Endothelial cell of umbilical vein (primary cell): ENCODE results near the gene KRTAP5-1. TPM values are rescaled to one million over a fixed set of nuclear protein-coding genes. Genes with fewer than 3 reads are reported as not detected.
A peak's percentile ranks its signal among the peaks of the same experiment; 100 is the strongest.

Experiments used
- BruUV-seq: library from RNA; stranded (reverse); fragments of 400-500 nt; replicated peaks from 2 replicates; lab custom pipeline; 2021; lab: Mats Ljungman, UMichigan
- CTCF ChIA-PET: fragments of 300-600, 350-600 bp; sonication (Branson Sonifier 250); formaldehyde crosslinking; loops from one replicate; lab custom pipeline; 2021; ENCODE audit warnings: antibody characterized with exemption, inconsistent platforms; lab: Charles Lee
- POLR2A ChIA-PET: fragments of 300-600, 350-600 bp; sonication (Branson Sonifier 250); formaldehyde crosslinking; loops from one replicate; lab custom pipeline; 2021; ENCODE audit warnings: antibody characterized with exemption, inconsistent platforms; lab: Charles Lee
- DNase-seq: peaks from one replicate; pipeline ENCODE4 v3.0.0-alpha.2; 2011; ENCODE audit warnings: low read depth, low spot score
- FAIRE-seq: peaks from 2 replicates; lab custom pipeline; 2011; peaks lifted over from hg19 to GRCh38; lab: Jason Lieb, UNC
- H2AFZ ChIP-seq: 2 replicates; pipeline ENCODE4 v1.6.0; 2012; ENCODE audit warnings: low read depth, low read length, control low read depth, inconsistent platforms
- H3K27ac ChIP-seq: 2 replicates; pipeline ENCODE4 v1.5.1; 2011; ENCODE audit warnings: low read depth, mild to moderate bottlenecking, control low read depth, low read length, moderate library complexity; ENCODE audit not compliant: insufficient read depth
- H3K27me3 ChIP-seq, 2 experiments: 2 replicates each; pipeline versions ENCODE4 v1.6.0 to v1.6.1; 2011; ENCODE audit warnings: low read length in 2 of 2, mixed read lengths in 1 of 2; ENCODE audit not compliant: control insufficient read depth in 2 of 2, insufficient read depth in 2 of 2
- H3K36me3 ChIP-seq, 2 experiments: 2 replicates in 1 of 2; 3 replicates in 1 of 2; pipeline ENCODE4 v1.5.1; 2011; ENCODE audit warnings: low read length in 2 of 2, mild to moderate bottlenecking in 1 of 2, moderate library complexity in 1 of 2; ENCODE audit not compliant: control insufficient read depth in 2 of 2, insufficient read depth in 2 of 2; ENCODE audit errors: extremely low read depth in 1 of 2
- H3K4me1 ChIP-seq: 3 replicates; pipeline ENCODE4 v1.5.1; 2011; ENCODE audit warnings: mild to moderate bottlenecking, low read length; ENCODE audit not compliant: control insufficient read depth, insufficient read depth; ENCODE audit errors: extremely low read depth
- H3K4me2 ChIP-seq: 2 replicates; pipeline ENCODE4 v1.6.1; 2011; ENCODE audit warnings: low read length, control low read depth, mixed read lengths; ENCODE audit not compliant: insufficient read depth
- H3K4me3 ChIP-seq, 3 experiments: fragments of 200-600 bp in 1 of 3; sonication (generic), shearing (Covaris generic) in 1 of 3; replicated peaks in 1 of 3; 2 replicates each; pipeline ENCODE4 v1.5.1; 2011 to 2016; ENCODE audit warnings: control low read depth in 3 of 3, low read length in 3 of 3, mild to moderate bottlenecking in 2 of 3, inconsistent platforms in 1 of 3, low read depth in 1 of 3, moderate library complexity in 1 of 3; ENCODE audit not compliant: insufficient read depth in 1 of 3
- H3K79me2 ChIP-seq: 2 replicates; pipeline ENCODE4 v1.6.0; 2012; ENCODE audit warnings: low read length, inconsistent platforms; ENCODE audit not compliant: control insufficient read depth, insufficient read depth
- H3K9ac ChIP-seq: replicated peaks from 2 replicates; pipeline ENCODE3; 2011; ENCODE audit warnings: low read length, control low read depth; ENCODE audit not compliant: insufficient read depth; ENCODE audit errors: extremely low read depth
- H3K9me1 ChIP-seq: replicated peaks from 3 replicates; pipeline ENCODE4 v1.6.0; 2011; ENCODE audit warnings: mild to moderate bottlenecking, low read length; ENCODE audit not compliant: control insufficient read depth, insufficient read depth; ENCODE audit errors: extremely low read depth
- H3K9me3 ChIP-seq: replicated peaks from 2 replicates; pipeline ENCODE4 v1.5.1; 2012; ENCODE audit warnings: low read length, inconsistent platforms; ENCODE audit not compliant: control insufficient read depth, insufficient read depth
- H4K20me1 ChIP-seq: replicated peaks from 2 replicates; pipeline ENCODE3; 2011; ENCODE audit warnings: mild to moderate bottlenecking, low read length; ENCODE audit not compliant: control insufficient read depth, insufficient read depth; ENCODE audit errors: extremely low read depth
- EZH2 ChIP-seq: IDR thresholded peaks from 2 replicates; pipeline ENCODE4 v1.6.1; 2012; ENCODE audit warnings: borderline replicate concordance, low read depth, mild to moderate bottlenecking, moderate library complexity, low read length, inconsistent platforms; ENCODE audit not compliant: severe bottlenecking
- FOS ChIP-seq: IDR thresholded peaks from 2 replicates; pipeline ENCODE4 v1.6.1; 2011; ENCODE audit warnings: mild to moderate bottlenecking, low read length, moderate library complexity, borderline replicate concordance; ENCODE audit not compliant: insufficient read depth
- GATA2 ChIP-seq: IDR thresholded peaks from 2 replicates; pipeline ENCODE4 v1.7.0; 2011; ENCODE audit warnings: low read depth, mild to moderate bottlenecking, moderate library complexity, mixed read lengths, low read length; ENCODE audit not compliant: insufficient read length, insufficient read depth
- JUN ChIP-seq: IDR thresholded peaks from 2 replicates; pipeline ENCODE4 v1.6.1; 2011; ENCODE audit warnings: borderline replicate concordance, low read depth; ENCODE audit not compliant: insufficient read length, insufficient read depth
- MYC ChIP-seq: IDR thresholded peaks from one replicate; pipeline ENCODE4 v1.6.1; 2011; ENCODE audit warnings: mild to moderate bottlenecking, low read depth, low read length
- POLR2A ChIP-seq: IDR thresholded peaks from 2 replicates; pipeline ENCODE4 v1.6.1; 2012; ENCODE audit warnings: low read depth, mild to moderate bottlenecking, control low read depth, low read length
- POLR2AphosphoS5 ChIP-seq: IDR thresholded peaks from 2 replicates; pipeline ENCODE4 v1.6.1; 2012; ENCODE audit warnings: low read depth, mild to moderate bottlenecking, control low read depth, low read length, moderate library complexity; ENCODE audit not compliant: insufficient read depth
- dilution Hi-C: fragments of 300-500 bp; cut with MboI; formaldehyde crosslinking; loops from one replicate; pipeline ENCODE4 v1.15.0; 2019; ENCODE audit warnings: low sequenced_read_pairs; ENCODE audit not compliant: extremely low pct_ligation_motif_present
- intact Hi-C: fragments of 100-400 bp; cut with micrococcal nuclease; formaldehyde crosslinking; loops from one replicate; pipeline ENCODE4 v1.10.0; 2022
- polyA plus RNA-seq, 4 experiments: library from polyadenylated mRNA; depleted of rRNA in 3 of 4; stranded (reverse) in 3 of 4; unstranded in 1 of 4; fragments of >200 nt; gene quantifications; 2 replicates each; pipeline versions ENCODE4 v1.2.1 to v1.2.3, GENCODE V29; 2011 to 2012; ENCODE audit warnings: missing spikeins in 1 of 4
- total RNA-seq: library from RNA; stranded (reverse); gene quantifications from 2 replicates; pipeline ENCODE4 v1.2.3, GENCODE V29; 2021
- TF ChIP-seq, protein P1 (sequence below): IDR thresholded peaks from 2 replicates; pipeline ENCODE4 v1.6.1; 2011; ENCODE audit not compliant: insufficient read depth, insufficient read length
- TF ChIP-seq, protein P2 (sequence below), 2 donors: IDR thresholded peaks; 1 replicate in 1 of 2; 2 replicates in 1 of 2; pipeline ENCODE4 v1.5.1; 2011; ENCODE audit warnings: low read length in 2 of 2, mild to moderate bottlenecking in 2 of 2, moderate library complexity in 2 of 2, control low read depth in 1 of 2, inconsistent platforms in 1 of 2, low read depth in 1 of 2; ENCODE audit not compliant: insufficient read depth in 1 of 2; ENCODE audit errors: extremely low read depth in 1 of 2

KRTAP5-1 gene
- total and polyA plus RNA-seq, 2 donors (not counting 3 experiments of a cell fraction or from before 2014, with no cell fraction given), result not detected

DNA sequence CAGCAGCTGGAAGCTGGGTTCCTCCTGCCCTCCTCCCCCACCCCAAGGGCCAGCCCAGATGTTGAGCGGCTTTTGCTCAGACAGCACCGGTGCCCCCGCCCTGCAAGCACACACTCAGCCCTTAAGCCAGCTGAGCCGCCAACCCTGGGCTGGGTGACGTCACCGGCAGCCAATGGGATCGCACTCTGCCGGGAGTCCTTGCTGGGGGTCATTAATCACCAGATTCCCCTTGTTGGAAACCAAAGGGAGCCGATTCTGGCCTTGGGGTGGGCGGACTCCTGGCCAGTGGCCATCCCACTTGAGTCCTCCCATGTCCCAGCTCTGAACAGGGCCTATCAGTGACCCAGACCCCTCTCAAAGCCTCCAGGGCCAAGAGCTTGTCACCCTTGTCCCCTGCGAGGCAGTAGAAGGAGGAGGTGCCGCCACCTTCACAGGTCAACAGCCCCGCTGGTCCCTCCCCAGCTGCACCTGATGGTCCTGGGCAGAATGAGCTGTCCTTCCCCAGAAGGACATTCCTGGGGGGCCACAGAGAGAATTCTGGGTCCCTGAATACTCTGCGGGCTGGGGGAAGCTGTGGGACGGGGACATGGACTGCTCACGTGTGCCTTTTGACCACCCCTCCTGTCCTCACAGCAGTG lies 20.4 kb downstream of the KRTAP5-1 start:
- POLR2A ChIA-PET, result no interaction called here
- dilution Hi-C loops, result no loop called here
- Histone ChIP-seq H3K9ac (no peak overlapping the region), H3K9me3 (no peaks in the 10 kb centered on the region), H3K79me2 (no peaks in the 10 kb centered on the region), H4K20me1 (no peaks in the 10 kb centered on the region), H3K9me1 (no peaks in the 10 kb centered on the region), H3K4me1 (no peaks in the 10 kb centered on the region), H3K4me3 (no peak overlapping the region), H3K27ac (no peak overlapping the region), H3K4me2 (no peak overlapping the region), H3K36me3 (no peaks in the 10 kb centered on the region), H2AFZ (no peak overlapping the region), H3K27me3 (no peaks in the 10 kb centered on the region)
- DNase-seq (peak; percentile 57), FAIRE-seq (peak; percentile 43)
- no TSS peak for BruUV-seq
- intact Hi-C loops, result no loop called here
- CTCF ChIA-PET, result interaction anchor here (1.2 to 5.5 kb wide), 4 partner anchors 10 to 31 kb away, joined by 3 to 36 read pairs (median 15); no protein-coding TSS in a partner anchor
- TF ChIP-seq FOS (no peak), EZH2 (no peak), MYC (no peak), POLR2AphosphoS5 (no peak), GATA2 (no peak), JUN (no peak), POLR2A (no peak)
- TF ChIP-seq, protein P1, sequence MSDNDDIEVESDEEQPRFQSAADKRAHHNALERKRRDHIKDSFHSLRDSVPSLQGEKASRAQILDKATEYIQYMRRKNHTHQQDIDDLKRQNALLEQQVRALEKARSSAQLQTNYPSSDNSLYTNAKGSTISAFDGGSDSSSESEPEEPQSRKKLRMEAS, result no peak
- TF ChIP-seq, protein P2, sequence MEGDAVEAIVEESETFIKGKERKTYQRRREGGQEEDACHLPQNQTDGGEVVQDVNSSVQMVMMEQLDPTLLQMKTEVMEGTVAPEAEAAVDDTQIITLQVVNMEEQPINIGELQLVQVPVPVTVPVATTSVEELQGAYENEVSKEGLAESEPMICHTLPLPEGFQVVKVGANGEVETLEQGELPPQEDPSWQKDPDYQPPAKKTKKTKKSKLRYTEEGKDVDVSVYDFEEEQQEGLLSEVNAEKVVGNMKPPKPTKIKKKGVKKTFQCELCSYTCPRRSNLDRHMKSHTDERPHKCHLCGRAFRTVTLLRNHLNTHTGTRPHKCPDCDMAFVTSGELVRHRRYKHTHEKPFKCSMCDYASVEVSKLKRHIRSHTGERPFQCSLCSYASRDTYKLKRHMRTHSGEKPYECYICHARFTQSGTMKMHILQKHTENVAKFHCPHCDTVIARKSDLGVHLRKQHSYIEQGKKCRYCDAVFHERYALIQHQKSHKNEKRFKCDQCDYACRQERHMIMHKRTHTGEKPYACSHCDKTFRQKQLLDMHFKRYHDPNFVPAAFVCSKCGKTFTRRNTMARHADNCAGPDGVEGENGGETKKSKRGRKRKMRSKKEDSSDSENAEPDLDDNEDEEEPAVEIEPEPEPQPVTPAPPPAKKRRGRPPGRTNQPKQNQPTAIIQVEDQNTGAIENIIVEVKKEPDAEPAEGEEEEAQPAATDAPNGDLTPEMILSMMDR (IDR thresholded peaks at IDR 0.05; ENCODE audit: extremely low read depth in 1 of 2, insufficient read depth in 1 of 2, low read depth in 1 of 2, low read length in 2 of 2), result no peak
